Measurements from ENCODE around the gene ANOS1.
"Not testable (repeated sequence)": the region's sequence is repeated elsewhere in the genome, so short reads cannot be mapped to it uniquely, and the experiment has no call there.

ANOS1 gene

GRCh38 chrX:8591501-8591900, 140.4 kb downstream of the ANOS1 start:
- DNase-seq, result no peak

GRCh38 chrX:8586953-8587352, 145.0 kb downstream of the ANOS1 start:
- no peak for DNase-seq

GRCh38 chrX:8579602-8580001, 152.3 kb downstream of the ANOS1 start:
- DNase-seq, result no peak

GRCh38 chrX:8576821-8577220, 155.1 kb downstream of the ANOS1 start:
- DNase-seq, result no peak

- DNase-seq, result no peak
Measured at GRCh38 chrX:8565729-8566128, 166.2 kb downstream of the ANOS1 start.

- DNase-seq, result no peak
Measured at GRCh38 chrX:8548446-8548845, 183.5 kb downstream of the ANOS1 start.

GRCh38 chrX:8546715-8547114, 185.2 kb downstream of the ANOS1 start:
- no peak for DNase-seq

GRCh38 chrX:8520791-8521190, 211.1 kb downstream of the ANOS1 start:
- DNase-seq, result no peak

- DNase-seq, result no peak
Measured at GRCh38 chrX:8520178-8520577, 211.8 kb downstream of the ANOS1 start.

- no peak for DNase-seq
Measured at GRCh38 chrX:8504451-8504850, 227.5 kb downstream of the ANOS1 start.

GRCh38 chrX:8502101-8502500, 229.8 kb downstream of the ANOS1 start:
- not testable (repeated sequence) for DNase-seq

GRCh38 chrX:8500203-8500602, 231.7 kb downstream of the ANOS1 start:
- DNase-seq, result no peak

GRCh38 chrX:8495036-8495435, 236.9 kb downstream of the ANOS1 start:
- not testable (repeated sequence) for DNase-seq

- DNase-seq, result no peak
Measured at GRCh38 chrX:8484360-8484949, 247.5 kb downstream of the ANOS1 start.

Data from NCI-H1694 treated with DMSO at 0.1 percent for 48 hours (cell line).